Stimulated activated CD4-positive, alpha-beta T cell treated with anti-CD3 and anti-CD28 coated beads, Interleukin-4, amount 100 ng/mL, for 1 hour (primary cell): ENCODE data around the gene MYOT.

ENCODE experiments used
- DNase-seq: peaks from one replicate; pipeline ENCODE4 v3.0.0-alpha.2; 2020

The MYOT gene

DNA sequence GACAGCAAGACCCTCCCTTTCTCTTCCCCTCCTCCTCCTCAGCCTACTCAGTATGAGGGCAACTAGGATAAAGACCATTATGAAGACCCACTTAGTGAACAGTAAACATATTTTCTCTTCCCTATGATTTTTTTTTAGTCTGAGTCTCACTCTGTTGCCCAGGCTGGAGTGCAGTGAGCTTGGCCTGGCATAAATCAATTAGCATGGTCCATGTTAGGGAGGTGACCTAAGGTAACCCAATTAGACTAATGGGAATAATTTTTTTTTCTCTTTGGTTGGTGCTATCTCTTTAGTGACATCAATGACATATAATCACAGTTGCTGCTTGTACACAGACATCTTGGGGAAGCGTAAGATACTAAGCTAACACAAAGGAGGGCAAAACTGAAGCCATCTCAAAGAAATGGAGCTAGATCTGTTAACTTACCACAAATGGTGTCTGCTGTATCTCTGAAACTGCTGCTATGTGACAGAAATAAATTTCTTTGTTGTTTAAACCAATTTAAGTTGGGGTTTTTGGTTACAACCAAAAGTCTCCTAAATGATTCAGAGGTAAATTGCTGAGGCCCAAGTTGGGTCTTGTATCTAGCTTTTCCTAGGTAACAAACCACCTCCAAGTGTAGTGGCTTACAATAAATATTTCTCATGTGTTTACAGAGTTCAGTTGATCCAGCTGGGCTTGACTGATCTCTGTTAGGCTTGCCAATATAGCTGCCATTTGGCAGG lies 34.9 kb downstream of the MYOT start:
- no peak for DNase-seq

DNA sequence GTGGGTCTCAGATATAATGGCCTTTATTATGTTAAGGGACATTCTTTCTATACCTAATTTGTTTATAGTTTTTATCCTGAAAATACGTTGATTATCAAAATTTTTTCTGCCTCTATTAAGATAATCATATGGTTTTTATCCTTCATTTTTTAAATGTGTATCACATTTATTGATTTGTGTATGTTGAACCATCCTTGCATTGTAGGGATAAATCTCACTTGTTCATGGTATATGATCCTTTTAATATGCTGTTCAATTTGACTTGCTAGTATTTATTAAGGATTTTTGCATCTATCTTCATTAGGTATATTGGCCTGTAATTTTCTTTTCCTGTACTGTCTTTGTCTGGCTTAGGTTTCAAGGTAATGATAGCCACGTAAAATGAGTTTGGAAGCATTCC lies 47.1 kb downstream of the MYOT start:
- no peak for DNase-seq

DNA sequence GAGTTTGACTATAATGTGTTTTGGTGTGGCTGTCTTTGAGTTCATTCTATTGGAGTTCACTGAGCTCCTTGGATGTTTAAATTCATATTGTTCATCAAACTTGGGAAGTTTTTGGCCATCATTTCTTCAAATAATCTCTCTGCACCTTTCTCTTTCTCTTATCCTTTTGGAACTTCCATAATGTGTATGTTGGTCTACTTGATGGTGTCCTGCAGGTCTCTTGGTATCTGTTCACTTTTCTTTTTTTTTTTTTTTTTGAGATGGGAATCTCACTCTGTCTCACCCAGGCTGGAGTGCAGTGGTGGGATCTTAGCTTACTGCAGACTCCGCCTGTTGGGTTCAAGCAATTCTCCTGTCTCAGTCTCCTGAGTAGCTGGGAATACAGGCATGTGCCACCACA lies 49.3 kb downstream of the MYOT start:
- DNase-seq = no peak

DNA sequence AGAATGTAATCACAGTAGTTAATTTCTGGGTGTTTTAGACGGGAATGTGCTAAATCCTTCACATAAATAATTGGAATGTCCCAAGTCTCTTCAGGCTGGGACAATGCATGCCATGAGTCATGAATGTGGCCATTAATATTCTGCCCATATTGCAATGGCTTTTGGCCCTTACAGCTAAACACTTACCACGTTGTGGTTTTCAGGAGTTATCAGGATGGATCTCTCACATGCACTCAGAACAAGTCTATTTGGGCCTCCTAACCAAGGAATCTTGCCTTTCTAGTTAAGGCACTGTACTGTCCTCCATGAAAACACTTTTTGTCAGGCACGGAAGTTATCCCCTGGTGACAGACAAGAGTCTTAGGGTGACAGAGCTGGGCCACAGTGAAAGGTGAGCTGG lies 54.3 kb downstream of the MYOT start:
- no peak for DNase-seq

DNA sequence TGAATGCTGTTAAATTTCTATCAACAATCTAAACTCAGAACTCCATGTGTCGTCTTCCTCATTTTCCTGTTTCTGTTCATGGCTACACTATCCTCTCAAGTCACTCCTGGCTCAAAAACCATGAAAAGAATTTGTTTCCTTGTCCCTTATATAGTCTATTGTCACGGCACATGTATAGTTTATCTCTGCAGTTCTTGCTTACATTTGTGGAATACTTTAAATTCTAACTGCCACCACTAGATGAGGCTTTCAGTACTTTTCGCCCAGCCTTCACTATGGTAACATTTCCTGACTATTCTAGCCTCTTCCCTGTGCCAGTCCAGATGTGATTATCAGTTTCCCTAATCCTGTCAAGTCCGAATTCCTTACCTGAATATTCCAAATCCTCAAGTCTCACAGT lies 56.2 kb downstream of the MYOT start:
- DNase-seq = no peak

DNA sequence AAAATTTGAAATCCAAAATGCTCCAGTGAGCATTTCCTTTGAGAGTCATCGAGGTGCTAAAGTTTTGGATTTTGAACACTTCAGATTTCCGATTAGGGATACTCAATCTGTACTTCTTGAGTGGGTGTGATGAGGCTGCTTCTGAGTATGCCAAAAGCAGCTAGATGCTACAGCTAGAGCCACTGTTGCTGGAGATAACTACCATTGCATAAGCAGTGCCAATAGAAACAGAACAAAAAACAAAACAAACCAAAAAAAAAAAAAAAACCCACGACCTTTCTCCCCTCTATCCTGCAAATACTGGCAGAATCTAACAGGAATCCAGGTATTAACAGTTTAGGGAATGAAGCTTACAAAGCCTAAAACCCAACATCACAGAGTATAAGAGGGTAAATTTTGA lies 65.1 kb downstream of the MYOT start:
- no peak for DNase-seq

DNA sequence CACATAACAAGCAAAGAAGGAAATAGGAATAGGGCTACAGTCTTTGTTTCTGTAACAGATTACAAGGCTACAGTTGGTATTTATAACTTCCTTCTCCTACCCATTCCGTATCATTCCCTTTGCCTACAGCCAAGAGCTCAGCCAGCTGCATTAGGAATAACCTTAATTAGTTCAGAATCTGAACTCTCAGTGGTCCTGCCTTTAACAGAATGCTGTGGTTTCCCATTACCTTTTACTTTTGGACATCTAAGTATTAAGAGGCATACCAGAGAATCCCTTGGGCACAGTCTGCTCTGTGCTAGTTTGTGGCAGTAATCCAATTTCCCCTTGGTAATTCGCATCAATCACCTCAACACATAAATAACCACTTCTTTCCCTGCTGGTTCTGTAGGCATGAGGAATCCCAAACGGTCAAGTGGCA lies 65.8 kb downstream of the MYOT start:
- DNase-seq = no peak

DNA sequence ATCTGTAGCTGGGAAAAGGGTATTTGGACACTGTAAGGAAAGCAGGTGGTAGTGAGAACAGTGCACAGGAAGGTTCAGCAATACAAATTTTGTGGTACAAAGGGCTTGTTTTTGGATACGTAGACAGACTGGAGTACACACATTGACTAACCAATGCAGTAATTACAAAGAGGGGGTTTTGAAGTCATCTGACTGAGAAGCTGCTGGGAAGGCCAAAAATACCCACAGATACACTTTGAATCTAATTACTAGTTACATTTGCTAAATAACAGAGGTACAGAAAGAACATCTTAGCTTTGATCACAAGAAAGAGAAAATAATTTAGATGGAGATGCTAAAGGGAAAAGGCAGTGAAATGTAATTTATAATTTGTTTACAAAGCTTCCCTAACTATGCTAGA lies 67.5 kb downstream of the MYOT start:
- DNase-seq = no peak

DNA sequence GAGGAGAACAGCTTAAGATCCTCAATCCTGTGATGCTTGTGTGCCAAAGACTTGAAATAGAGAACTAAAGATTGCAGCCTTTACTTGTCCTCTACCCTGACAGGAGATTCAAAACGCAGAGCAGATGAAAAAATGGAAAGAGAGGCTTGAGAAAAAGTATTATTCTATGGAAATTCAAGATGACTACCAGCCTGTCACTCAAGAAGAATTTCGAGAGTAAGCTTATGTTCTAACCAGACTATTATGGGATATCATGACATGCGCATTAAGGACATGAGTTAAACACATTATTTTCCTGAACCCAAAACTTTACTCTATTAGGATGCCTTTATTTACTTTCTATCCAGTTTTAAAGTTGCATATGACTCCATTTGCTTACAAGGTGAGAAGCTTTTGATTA lies 68.0 kb downstream of the MYOT start:
- DNase-seq = no peak
